ENCODE data around the gene HTRA1.

- TF ChIP-seq, protein P1, sequence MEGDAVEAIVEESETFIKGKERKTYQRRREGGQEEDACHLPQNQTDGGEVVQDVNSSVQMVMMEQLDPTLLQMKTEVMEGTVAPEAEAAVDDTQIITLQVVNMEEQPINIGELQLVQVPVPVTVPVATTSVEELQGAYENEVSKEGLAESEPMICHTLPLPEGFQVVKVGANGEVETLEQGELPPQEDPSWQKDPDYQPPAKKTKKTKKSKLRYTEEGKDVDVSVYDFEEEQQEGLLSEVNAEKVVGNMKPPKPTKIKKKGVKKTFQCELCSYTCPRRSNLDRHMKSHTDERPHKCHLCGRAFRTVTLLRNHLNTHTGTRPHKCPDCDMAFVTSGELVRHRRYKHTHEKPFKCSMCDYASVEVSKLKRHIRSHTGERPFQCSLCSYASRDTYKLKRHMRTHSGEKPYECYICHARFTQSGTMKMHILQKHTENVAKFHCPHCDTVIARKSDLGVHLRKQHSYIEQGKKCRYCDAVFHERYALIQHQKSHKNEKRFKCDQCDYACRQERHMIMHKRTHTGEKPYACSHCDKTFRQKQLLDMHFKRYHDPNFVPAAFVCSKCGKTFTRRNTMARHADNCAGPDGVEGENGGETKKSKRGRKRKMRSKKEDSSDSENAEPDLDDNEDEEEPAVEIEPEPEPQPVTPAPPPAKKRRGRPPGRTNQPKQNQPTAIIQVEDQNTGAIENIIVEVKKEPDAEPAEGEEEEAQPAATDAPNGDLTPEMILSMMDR (IDR thresholded peaks at IDR 0.05) = no peak
- no peak for TF ChIP-seq POLR2A (IDR thresholded peaks at IDR 0.05)
Observed at GRCh38 chr10:122553341-122553740, 92.0 kb downstream of the HTRA1 start.

Data from thyroid gland (tissue), 4 donors.